Transverse colon (tissue), 3 donors: ENCODE results near the gene NDUFS3.

Source experiments
- POLR2A ChIP-seq: fragments of 450-650 bp; IDR thresholded peaks from one replicate; pipeline ENCODE4 v1.6.1; 2016; ENCODE audit warnings: antibody characterized with exemption, mild to moderate bottlenecking, moderate library complexity
- TF ChIP-seq, protein P1 (sequence below), 5 experiments: fragments of 200-600 bp in 3 of 5; fragments of 450-650 bp in 2 of 5; sonication (generic) in 3 of 5; IDR thresholded peaks; 1 replicate in 2 of 5; 2 replicates in 3 of 5; pipeline ENCODE4 v1.5.1; 2016 to 2017; ENCODE audit warnings: antibody characterized with exemption in 5 of 5, inconsistent platforms in 3 of 5, mild to moderate bottlenecking in 2 of 5, moderate library complexity in 1 of 5

DNA sequence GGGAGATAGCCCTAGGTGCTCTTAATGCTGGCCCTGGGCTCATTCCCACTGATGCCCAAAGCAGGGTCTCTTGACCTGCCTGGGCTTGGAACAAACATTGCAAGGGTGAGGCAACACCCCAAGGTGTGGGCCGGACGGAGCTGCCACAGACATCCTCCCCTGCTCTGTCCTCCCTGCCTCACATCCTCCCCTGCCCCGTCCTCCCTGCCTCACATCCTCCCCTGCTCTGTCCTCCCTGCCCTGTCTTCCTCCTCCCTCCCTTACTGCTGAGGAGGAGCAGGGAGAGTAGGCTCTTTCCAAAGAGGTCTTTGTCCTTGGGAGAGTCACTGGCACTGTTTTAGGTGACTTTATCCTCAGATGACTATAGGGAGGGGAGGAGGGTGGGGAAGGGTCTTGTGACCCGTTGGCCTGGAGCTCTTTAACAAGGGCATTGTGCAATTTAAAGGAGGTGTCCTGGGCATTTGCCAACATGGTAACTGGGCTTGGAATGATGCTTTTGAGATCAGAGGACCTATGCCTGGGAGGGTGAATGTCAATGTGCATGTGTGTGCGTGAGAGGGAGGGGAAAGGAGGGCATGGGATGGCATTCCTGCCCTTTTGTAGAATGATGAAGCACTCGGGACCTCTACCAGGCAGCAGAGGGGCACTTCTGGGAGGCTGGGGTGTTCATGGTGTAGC, 8.3 kb downstream of the NDUFS3 start:
- TF ChIP-seq POLR2A, result no peak
- TF ChIP-seq, protein P1, sequence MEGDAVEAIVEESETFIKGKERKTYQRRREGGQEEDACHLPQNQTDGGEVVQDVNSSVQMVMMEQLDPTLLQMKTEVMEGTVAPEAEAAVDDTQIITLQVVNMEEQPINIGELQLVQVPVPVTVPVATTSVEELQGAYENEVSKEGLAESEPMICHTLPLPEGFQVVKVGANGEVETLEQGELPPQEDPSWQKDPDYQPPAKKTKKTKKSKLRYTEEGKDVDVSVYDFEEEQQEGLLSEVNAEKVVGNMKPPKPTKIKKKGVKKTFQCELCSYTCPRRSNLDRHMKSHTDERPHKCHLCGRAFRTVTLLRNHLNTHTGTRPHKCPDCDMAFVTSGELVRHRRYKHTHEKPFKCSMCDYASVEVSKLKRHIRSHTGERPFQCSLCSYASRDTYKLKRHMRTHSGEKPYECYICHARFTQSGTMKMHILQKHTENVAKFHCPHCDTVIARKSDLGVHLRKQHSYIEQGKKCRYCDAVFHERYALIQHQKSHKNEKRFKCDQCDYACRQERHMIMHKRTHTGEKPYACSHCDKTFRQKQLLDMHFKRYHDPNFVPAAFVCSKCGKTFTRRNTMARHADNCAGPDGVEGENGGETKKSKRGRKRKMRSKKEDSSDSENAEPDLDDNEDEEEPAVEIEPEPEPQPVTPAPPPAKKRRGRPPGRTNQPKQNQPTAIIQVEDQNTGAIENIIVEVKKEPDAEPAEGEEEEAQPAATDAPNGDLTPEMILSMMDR (IDR thresholded peaks at IDR 0.05), result no peak
